GM18502 (cell line): ENCODE measurements around the gene TBCD.
"Not testable (repeated sequence)": the region's sequence is repeated elsewhere in the genome, so short reads cannot be mapped to it uniquely, and the experiment has no call there.

Experiments used
- ATAC-seq: cut with Tn5 transposase; IDR thresholded peaks from one replicate; pipeline ENCODE4 v1.9.1; 2021; ENCODE audit warnings: mild to moderate bottlenecking; ENCODE audit not compliant: unreplicated experiment, poor library complexity

TBCD gene

DNA sequence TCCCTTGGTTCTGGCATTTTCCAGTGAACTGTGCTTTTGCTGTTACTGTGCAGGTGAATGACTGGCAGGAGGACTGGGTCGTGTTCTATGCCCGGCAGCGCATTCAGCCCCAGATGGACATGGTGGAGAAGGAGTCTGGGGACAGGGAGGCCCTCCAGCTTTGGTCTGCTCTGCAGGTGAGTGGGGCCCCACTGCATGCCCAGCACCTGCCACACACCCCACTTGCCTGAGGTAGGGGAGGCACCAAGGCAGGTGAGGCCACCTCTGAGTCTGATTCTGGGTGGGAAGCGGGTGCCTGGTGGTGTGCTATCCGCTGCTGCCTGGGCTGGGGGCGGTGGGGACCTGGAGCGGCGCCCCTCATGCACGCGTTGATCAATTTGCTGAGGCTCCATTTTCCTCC, 25.4 kb upstream of the TBCD start:
- ATAC-seq = no peak

DNA sequence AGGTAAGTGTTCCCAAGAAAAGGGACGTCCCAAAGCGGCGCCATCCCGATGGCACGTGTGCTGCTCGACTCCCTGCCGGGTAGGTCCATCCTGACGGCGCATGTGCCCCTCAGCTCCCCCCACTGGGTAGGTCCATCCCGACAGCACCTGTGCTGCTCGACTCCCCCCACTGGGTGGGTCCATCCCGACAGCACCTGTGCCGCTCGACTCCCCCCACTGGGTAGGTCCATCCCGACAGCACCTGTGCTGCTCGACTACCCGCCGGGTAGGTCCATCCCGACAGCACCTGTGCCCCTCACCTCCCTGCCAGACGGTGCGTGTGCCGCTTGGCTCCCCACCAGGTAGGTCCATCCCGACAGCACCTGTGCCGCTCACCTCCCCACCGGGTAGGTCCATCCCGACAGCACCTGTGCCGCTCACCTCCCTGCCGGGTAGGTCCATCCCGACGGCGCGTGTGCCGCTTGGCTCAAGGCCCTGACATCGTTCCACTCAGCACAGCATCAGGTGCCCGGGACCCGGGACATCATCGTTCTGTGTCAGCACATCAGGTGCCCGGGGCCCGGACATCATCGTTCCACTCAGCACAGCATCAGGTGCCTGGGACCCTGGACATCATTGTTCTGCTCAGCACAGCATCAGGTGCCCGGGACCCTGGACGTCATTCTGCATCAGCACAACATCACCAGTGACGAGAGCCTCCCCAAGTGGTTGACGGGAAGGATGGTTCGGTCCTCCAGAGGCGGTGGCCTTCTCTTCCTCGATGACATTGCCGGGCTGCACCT, 22.2 kb upstream of the TBCD start:
- no peak for ATAC-seq

DNA sequence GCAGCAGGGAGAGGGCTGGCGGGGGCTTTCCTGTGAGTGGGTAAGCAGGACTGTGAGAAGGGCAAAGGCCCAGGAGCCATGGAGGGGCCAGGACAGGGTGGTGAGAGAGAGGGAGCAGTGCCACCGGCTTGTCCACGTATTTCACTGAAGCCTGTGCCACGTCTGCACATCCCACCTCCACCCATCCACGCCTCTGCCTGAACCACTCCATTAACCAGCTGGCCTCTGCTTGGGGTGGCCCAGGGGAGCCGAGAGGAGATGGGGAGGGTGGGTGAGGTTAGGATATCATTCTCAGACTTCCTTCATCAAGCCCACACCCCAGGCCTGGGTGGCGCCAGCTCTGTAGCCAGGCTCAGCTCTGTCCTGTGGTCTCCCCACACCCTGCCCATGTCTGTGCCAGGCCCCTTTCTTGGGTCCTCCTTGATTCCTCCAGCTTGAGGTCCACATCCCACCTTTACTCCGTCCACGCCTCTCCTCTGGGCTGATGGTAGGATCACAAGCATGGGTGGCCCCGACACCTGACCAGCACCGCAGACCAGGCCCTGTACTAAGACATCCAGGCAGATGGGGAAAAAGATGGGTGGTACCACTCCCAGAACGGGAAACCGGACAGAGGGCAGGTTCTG, 19.6 kb upstream of the TBCD start:
- ATAC-seq = no peak

DNA sequence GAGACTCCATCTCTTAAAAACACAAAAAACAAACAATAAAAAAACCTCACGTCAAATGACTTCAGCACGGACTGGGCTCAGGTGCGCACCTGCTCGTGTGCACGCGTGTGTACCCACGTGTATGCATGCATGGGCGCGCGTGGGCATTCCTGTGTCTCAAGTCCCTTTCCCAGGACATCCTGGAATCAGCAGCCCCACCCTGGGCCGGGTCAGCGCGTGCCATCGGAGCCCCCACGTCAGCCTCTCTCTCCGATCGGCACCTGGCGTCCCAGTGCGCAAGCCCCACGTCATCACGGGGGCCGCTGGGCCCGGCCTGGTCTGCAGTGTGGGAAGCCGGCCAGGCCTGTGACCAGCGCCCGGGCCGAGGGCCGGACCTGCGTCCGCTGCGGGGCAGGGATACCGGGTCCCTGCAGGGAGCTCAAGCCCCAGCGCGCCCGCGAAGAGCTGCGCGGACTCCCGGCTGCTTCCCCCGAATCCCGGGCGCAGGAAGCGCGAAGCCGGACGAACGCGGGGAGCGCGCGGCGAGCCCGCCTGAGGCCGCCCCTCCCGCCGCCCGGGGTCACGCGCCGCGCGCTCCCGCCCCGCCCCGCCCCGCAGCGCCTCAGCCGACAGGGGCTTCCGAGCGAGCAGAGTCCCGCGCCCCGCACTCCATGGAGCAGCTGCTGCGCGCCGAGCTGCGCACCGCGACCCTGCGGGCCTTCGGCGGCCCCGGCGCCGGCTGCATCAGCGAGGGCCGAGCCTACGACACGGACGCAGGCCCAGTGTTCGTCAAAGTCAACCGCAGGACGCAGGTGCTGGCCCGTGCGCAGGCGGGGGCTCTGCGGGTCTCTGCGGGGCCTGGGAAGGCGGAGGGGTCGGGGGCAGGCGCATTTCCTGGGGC, 16.6 kb upstream of the TBCD start, which contains the start of gene FN3K:
Gene FN3K, plus strand, starts transcription at position 629 of the 880 bp plus-strand sequence. Its CDS starts 22 bp downstream, at position 651.
- no peak for ATAC-seq

DNA sequence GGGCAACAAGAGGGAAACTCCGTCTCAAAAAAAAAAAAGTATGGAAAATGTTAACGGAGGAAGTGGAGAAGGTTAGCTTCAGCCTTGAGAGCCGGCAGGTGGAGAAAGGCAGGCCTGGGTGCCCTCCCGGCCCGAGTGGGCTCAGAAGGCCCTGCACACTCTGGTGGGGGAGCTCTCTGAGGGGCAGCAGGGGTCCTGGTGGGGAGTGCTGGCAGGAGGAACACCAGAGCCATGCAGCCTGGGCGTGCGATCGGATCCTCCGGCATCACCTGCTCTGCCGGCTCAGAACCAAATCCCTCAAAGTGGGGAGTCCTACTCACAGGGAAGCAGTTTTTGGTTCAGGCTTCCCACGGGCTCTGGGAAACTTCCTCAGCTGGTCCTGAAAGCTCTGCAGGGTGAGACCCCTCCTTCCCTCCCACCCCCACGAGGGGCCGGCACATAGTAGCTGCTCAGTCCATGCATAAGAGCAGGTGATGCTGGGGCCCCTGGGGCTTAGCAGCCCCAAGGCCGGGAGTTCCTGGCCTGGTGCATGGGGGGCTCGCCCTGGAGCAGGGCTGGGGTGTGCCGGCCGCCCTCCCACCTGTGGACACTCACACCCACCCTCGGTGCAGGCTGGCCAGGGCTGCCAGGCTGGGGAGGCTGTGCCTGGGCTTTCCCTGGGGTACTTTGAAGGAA, 15.2 kb upstream of the TBCD start:
- ATAC-seq = no peak

DNA sequence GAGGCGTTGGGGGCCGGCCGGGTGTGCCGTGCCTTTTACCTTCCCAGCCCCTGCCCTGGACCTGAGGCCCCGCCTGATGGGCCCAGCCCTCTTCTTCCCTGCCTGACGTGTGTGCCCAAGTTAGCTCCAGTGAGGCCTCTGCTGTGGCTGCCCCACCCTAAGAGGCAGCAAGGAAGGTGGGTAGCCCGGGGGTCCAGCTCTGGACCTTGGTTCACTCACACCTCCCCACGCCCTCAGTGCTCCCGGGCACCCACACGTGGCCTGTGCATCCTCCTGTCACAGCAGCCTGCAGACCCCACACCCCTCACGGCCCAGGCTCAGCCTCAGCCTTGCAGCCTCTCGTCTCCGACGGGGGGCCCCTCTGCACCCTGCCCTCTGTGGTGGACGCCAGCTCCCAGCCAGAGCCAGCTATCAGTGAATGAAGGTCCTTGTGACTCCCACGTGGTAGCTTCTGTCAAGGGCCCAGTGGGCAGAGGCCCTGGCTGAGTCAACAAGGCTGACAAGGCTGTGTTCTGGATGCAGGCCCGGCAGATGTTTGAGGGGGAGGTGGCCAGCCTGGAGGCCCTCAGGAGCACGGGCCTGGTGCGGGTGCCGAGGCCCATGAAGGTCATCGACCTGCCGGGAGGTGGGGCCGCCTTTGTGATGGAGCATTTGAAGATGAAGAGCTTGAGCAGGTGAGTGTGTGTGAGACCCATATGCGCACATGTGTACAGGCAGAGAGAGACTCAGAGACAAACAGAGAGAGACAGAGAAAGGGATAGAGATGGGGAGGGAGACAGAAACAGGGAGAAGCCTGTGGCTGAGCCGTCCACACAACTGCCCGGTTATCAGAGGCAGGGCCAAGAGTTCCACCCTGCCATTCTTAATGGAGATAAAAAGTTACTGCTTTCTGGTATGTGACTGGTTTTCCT, 13.6 kb upstream of the TBCD start:
- ATAC-seq = no peak

DNA sequence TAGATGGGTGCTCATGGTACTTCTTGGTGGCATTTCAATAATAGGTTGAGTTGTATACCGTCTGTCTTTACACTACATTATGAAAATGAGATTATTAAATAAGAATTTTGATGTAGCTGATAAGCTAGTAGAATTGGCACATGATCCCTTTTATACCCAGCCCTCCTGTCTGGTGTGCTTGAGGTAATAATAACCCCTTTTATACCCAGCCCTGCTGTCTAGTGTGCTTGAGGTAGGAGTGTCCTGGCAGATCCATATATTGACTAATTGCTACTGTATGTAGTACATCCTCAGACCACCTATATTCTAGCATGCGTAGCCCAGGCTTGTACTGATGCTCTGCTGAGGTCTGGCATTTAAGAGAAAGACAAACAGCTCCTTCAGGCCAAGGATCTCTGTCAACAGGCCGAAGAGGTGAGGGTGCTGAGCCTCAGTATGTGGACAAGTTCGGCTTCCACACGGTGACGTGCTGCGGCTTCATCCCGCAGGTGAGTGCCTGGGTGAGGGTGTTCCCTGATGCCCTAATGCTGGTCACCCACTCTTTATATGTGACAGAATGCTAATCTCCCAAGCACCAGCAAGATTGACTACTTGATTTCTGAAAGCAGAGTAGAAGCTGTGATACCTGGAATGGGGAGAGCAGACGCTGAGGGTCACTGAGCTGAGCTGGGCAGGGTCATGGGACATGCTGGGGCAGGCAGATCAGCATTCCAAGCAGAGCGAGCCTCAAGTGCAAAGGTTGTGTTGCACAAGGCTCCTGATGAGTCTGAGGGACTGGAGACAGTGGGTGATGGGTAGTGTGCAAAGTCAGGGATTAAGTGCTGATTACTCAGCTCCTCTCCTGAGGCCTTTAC, 10.7 kb upstream of the TBCD start:
- no peak for ATAC-seq

DNA sequence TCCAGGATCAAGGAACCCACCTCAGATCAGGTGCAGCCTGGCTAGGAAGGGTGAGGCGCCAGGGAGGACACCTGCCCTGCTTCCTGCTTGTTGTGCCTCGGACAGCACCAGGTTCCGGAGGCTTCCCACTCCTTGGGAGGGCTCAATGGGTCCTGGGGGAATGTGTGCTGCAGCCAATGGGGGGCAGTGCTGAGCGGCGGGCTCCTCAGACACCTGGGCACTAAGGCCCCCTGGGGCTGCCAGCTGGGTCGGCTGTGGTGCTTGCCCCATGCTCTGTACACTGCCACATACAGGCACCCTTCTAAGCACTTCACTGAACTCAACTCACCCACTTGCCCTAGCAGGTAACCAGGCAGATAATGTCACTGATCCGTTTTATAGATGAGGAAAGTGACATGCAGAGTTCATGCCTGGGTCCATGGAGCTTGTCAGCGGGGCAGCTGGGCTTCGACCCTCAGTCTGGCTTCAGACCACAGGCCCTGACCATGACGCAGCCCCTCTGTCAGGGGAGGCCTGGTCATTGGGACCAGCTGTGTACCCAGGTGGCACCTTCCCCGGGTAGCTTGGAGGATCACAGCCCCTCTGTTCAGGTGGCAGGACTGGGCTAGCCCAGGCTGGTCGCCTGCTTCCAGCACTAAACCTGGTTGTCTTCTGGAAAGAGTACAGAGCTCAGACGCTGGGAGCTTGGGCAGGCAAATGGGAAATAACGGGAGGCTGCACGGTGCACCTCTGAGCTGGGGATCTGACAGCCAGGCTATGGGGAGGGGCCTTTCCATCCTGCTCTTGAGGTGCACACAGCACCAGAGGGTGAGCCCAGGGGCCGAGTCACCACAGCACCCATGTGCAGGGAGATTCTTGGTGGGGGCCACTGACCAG, 8.3 kb upstream of the TBCD start:
- no peak for ATAC-seq

DNA sequence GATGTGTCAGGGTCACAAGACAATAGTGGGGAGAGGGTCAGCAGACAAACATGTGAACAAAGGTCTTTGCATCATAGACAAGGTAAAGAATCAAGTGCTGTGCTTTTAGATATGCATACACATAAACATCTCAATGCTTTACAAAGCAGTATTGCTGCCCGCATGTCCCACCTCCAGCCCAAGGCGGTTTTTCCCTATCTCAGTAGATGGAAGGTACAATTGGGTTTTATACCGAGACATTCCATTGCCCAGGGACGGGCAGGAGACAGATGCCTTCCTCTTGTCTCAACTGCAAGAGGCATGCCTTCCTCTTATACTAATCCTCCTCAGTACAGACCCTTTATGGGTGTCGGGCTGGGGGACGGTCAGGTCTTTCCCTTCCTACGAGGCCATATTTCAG, 7.1 kb upstream of the TBCD start:
- not testable (repeated sequence) for ATAC-seq

DNA sequence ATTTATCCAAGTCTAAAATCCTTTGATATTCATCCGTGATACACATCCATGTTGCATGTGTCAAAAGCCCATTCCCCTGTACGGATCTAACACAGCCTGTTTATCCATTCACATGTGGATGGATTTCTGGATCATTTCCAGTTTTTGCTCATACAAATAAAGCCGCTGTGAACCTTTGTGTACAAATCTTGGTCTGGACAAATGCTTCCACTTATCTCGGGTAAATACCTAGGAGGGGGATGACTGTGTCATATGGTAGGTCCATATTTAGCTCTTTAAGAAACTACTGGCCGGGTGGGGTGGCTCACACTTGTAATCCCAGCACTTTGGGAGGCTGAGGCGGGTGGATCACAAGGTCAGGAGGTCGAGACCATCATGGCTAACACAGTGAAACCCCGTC, 6.3 kb upstream of the TBCD start:
- ATAC-seq = no peak

DNA sequence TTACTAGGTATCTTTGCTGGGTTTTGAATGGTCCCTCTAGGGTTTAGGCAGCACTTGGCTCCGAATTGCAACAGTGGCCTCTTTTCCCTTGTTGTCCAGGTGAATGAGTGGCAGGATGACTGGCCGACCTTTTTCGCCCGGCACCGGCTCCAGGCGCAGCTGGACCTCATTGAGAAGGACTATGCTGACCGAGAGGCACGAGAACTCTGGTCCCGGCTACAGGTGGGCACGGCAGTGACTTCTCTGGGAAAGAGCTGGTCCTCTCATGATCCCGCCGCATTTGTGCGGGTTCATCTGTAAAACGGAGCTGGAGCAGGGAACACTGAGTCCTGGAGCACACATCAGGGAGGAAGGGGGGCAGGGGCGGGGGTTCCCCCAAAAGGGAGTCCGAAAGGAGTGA, 3.1 kb upstream of the TBCD start:
- ATAC-seq = no peak

DNA sequence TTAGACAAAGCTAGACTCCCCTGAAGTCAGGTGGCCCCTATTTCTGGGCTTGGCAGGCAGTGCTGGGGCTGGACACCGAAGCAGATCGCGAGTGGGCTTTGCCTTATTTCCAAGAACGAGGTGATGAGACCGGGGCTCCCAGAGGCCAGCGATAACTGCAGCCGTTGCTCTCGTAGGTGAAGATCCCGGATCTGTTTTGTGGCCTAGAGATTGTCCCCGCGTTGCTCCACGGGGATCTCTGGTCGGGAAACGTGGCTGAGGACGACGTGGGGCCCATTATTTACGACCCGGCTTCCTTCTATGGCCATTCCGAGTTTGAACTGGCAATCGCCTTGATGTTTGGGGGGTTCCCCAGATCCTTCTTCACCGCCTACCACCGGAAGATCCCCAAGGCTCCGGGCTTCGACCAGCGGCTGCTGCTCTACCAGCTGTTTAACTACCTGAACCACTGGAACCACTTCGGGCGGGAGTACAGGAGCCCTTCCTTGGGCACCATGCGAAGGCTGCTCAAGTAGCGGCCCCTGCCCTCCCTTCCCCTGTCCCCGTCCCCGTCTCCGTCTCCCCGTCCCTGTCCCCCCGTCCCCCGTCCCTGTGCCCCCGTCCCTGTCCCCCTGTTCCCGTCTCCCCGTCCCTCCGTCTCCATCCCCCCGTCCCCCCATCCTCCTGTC, 1.5 kb upstream of the TBCD start:
- no peak for ATAC-seq

DNA sequence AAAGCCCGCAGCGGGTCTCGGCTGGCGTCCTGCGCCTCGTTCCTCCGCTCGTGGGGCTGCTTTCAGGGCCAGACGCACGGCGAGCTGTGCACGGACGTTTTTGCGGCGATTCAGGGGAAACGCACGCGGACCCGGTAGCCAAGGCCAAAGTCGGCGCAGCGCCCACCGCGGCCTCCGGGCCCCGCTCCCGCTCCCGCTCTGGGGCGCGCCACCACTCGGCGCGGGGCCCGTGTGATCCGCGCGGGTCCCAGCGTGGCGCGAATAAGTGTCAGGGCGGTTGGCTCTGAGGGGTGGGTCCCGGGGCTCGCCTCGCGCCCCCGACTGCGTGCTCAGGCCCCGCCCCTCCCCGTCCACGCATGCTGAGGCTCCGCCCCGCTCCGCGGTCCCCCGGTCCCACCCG, 694 bp upstream of the TBCD start:
- ATAC-seq = peak; percentile 32

DNA sequence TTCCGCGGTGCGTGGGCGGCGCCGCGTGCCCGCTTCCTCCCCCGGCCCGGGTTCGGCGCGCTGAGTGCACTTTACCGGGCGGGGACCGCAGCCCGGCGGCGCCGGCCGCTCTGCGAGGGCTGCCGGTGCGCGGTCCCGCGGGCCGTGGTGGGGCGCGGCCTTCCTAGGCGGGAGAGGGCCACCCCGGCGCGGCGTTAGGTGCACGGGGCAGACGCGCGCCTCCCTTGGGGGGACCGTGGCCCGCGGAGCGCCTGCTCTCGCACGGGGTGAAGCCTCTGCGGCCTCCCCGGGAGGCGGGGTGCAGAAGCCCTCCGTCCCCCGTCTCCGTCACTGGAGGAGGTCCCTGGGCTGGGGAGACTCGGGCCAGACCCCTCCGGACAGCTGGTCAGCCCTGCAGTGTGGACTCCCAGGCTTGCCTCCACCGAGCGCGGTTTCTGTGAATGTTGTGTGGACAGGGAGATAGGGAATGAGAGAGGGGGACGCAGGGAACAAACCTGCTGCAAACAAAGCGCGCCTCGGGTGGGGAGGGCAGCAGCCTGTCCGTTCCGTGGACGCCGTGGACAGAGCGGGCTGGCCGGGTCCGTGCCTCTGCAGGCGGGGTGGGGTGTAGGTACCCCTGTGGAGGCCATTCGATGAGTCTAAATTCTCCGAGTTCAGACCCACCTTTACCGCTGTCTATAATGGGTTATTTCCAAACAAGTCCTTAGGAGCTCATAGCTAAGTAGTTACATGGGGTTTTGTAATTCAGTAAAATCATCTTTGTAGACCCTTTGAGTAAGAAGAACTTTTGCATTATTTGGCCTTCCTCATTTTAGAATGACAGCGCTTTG, 721 bp downstream of the TBCD start:
- ATAC-seq = no peak

DNA sequence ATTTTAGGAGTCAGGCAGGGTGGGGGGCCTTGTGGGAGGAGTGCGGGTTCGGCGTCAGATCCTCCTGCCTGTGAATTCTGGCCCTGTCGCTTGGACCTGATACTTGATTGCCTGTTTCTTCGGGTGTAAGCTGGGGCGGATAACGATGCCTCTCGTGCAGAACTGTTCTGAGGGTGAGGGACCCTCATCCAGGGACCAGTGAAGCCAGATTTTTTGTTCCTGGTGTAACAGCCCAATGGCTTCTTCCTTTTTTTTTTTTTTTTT, 1.3 kb downstream of the TBCD start:
- ATAC-seq = no peak
